ENCODE measurements around the gene BACH2. TPM values are rescaled to one million over a fixed set of nuclear protein-coding genes. Genes with fewer than 3 reads are reported as not detected.

BACH2 gene
- total and polyA plus RNA-seq, 2 experiments from 2014 or later = 1.6 to 5.7 TPM

- Mint-ChIP-seq H3K9me3 (no peaks in the 10 kb centered on the region), H3K36me3 (ENCODE audit: low read depth) (no peaks in the 10 kb centered on the region), H3K27ac (no peak overlapping the region), H3K27me3 (ENCODE audit: insufficient read depth, low read depth, poor library complexity) (no peaks in the 10 kb centered on the region), H3K4me3 (no peak overlapping the region), H3K4me1 (peaks cover 4% of the 10 kb centered on the region; the same call in 2 of the 3 replicates)
- Histone ChIP-seq H3F3A (replicated peaks; ENCODE audit: low read depth) (no peaks in the 10 kb centered on the region), H3K4me3 (no peak overlapping the region), H2AFZ (no peak overlapping the region), H3K27ac (ENCODE audit: low read depth) (no peak overlapping the region), H3K4me2 (no peak overlapping the region), H3K4me1 (ENCODE audit: insufficient read depth) (peaks cover 12% of the 10 kb centered on the region; the same call in 1 of the 2 replicates), H3K9me2 (ENCODE audit: insufficient read depth) (no peaks in the 10 kb centered on the region), H3K36me3 (ENCODE audit: insufficient read depth) (no peaks in the 10 kb centered on the region), H3K79me2 (replicated peaks; ENCODE audit: insufficient read depth) (no peaks in the 10 kb centered on the region), H3K27me3 (ENCODE audit: insufficient read depth) (no peaks in the 10 kb centered on the region), H4K20me1 (replicated peaks; ENCODE audit: insufficient read depth) (no peaks in the 10 kb centered on the region)
- ATAC-seq (no peak), DNase-seq (ENCODE audit: low spot score) (no peak)
- TF ChIP-seq EZH2phosphoT487 (IDR thresholded peaks at IDR 0.05; ENCODE audit: unreplicated experiment) = no peak
- no peak for TF ChIP-seq ZNF114 (CRISPR knock-in tag; IDR thresholded peaks at IDR 0.05)
- TF ChIP-seq ZNF331 (CRISPR knock-in tag; IDR thresholded peaks at IDR 0.05; ENCODE audit: low read depth) = no peak
- TF ChIP-seq, protein P1, sequence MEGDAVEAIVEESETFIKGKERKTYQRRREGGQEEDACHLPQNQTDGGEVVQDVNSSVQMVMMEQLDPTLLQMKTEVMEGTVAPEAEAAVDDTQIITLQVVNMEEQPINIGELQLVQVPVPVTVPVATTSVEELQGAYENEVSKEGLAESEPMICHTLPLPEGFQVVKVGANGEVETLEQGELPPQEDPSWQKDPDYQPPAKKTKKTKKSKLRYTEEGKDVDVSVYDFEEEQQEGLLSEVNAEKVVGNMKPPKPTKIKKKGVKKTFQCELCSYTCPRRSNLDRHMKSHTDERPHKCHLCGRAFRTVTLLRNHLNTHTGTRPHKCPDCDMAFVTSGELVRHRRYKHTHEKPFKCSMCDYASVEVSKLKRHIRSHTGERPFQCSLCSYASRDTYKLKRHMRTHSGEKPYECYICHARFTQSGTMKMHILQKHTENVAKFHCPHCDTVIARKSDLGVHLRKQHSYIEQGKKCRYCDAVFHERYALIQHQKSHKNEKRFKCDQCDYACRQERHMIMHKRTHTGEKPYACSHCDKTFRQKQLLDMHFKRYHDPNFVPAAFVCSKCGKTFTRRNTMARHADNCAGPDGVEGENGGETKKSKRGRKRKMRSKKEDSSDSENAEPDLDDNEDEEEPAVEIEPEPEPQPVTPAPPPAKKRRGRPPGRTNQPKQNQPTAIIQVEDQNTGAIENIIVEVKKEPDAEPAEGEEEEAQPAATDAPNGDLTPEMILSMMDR (conservative IDR thresholded peaks at IDR 0.05; ENCODE audit: low read depth in 2 of 2) = no peak
- no peak for TF ChIP-seq ETS1 (IDR thresholded peaks at IDR 0.05)
- TF ChIP-seq NANOG (IDR thresholded peaks at IDR 0.05; ENCODE audit: borderline replicate concordance) = no peak
- no peak for TF ChIP-seq ZNF462 (CRISPR knock-in tag; IDR thresholded peaks at IDR 0.05)
- TF ChIP-seq, protein P2, sequence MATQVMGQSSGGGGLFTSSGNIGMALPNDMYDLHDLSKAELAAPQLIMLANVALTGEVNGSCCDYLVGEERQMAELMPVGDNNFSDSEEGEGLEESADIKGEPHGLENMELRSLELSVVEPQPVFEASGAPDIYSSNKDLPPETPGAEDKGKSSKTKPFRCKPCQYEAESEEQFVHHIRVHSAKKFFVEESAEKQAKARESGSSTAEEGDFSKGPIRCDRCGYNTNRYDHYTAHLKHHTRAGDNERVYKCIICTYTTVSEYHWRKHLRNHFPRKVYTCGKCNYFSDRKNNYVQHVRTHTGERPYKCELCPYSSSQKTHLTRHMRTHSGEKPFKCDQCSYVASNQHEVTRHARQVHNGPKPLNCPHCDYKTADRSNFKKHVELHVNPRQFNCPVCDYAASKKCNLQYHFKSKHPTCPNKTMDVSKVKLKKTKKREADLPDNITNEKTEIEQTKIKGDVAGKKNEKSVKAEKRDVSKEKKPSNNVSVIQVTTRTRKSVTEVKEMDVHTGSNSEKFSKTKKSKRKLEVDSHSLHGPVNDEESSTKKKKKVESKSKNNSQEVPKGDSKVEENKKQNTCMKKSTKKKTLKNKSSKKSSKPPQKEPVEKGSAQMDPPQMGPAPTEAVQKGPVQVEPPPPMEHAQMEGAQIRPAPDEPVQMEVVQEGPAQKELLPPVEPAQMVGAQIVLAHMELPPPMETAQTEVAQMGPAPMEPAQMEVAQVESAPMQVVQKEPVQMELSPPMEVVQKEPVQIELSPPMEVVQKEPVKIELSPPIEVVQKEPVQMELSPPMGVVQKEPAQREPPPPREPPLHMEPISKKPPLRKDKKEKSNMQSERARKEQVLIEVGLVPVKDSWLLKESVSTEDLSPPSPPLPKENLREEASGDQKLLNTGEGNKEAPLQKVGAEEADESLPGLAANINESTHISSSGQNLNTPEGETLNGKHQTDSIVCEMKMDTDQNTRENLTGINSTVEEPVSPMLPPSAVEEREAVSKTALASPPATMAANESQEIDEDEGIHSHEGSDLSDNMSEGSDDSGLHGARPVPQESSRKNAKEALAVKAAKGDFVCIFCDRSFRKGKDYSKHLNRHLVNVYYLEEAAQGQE (IDR thresholded peaks at IDR 0.05; ENCODE audit: unreplicated experiment) = no peak
- no peak for TF ChIP-seq STAT1 (IDR thresholded peaks at IDR 0.05; ENCODE audit: unreplicated experiment)
- TF ChIP-seq EZH2 (IDR thresholded peaks at IDR 0.05; ENCODE audit: low read depth, unreplicated experiment) = no peak
- TF ChIP-seq POLR2AphosphoS5 (IDR thresholded peaks at IDR 0.05; ENCODE audit: low read depth) = no peak
- no peak for TF ChIP-seq JUNB (IDR thresholded peaks at IDR 0.05; ENCODE audit: unreplicated experiment)
- TF ChIP-seq CREB1 (CRISPR knock-in tag; IDR thresholded peaks at IDR 0.05; ENCODE audit: low read depth) = no peak
These were observed 321.3 kb downstream of the BACH2 start for GRCh38 chr6:89975366-89975765.

Measured in GM23338 (cell line).